Urinary bladder (tissue), 4 donors: ENCODE results near the gene C2orf49. TPM values are rescaled to one million over a fixed set of nuclear protein-coding genes. Genes with fewer than 3 reads are reported as not detected.

Experiments used
- DNase-seq: peaks from one replicate; pipeline ENCODE4 v3.0.0-alpha.2; 2015; ENCODE audit errors: extremely low spot score
- H3K27ac ChIP-seq: one replicate; pipeline ENCODE4 v1.5.1; 2013; ENCODE audit warnings: low read depth, mild to moderate bottlenecking, moderate library complexity
- H3K36me3 ChIP-seq: one replicate; pipeline ENCODE4 v1.6.1; 2013; ENCODE audit warnings: mild to moderate bottlenecking, moderate library complexity; ENCODE audit not compliant: insufficient read depth
- H3K4me1 ChIP-seq: one replicate; pipeline ENCODE4 v1.6.1; 2013; ENCODE audit warnings: mild to moderate bottlenecking, moderate library complexity; ENCODE audit not compliant: insufficient read depth
- H3K4me3 ChIP-seq: one replicate; pipeline ENCODE4 v1.5.1; 2013; ENCODE audit warnings: low read depth, low read length
- WGBS: extraction: QIAGEN DNeasy Blood & Tissue Kit; methylation state at CpG from one replicate; pipeline ENCODE4 v1.1.7; 2013; 5-methylcytosine and 5-hydroxymethylcytosine counted together
- polyA plus RNA-seq: library from polyadenylated mRNA; stranded (reverse); fragments of 200-250 nt; gene quantifications from one replicate; pipeline ENCODE4 v1.2.3, GENCODE V29; 2013
- total RNA-seq: library from RNA; depleted of rRNA; stranded (reverse); fragments of >200 nt; gene quantifications from one replicate; pipeline ENCODE4 v1.2.3, GENCODE V29; 2014
- donor health status: healthy with polysubstance abuse.
- donor health status: healthy.

Gene C2orf49
- total and polyA plus RNA-seq, 2 donors = 16.1 to 28.0 TPM

GRCh38 chr2:105361102-105361889 is 24.0 kb downstream of the C2orf49 start:
- no peak for DNase-seq
- no peak overlapping the region for H3K4me3 ChIP-seq
- H3K27ac ChIP-seq = no peak overlapping the region
- WGBS = 62% methylated on average over 11 of the region's 11 CpGs
- H3K4me1 ChIP-seq = no peaks in the 10 kb centered on the region
- no peaks in the 10 kb centered on the region for H3K36me3 ChIP-seq

GRCh38 chr2:105362862-105363591 is 25.7 kb downstream of the C2orf49 start:
- Histone ChIP-seq H3K4me1 (no peaks in the 10 kb centered on the region), H3K4me3 (no peak overlapping the region), H3K36me3 (peaks cover 2% of the 10 kb centered on the region), H3K27ac (no peak overlapping the region)
- WGBS = 52% methylated on average over 15 of the region's 15 CpGs
- no peak for DNase-seq

GRCh38 chr2:105364436-105365139 is 27.2 kb downstream of the C2orf49 start:
- 64% methylated on average over 5 of the region's 5 CpGs for WGBS
- Histone ChIP-seq H3K4me1 (peaks cover 2% of the 10 kb centered on the region), H3K27ac (no peak overlapping the region), H3K36me3 (peaks cover 2% of the 10 kb centered on the region), H3K4me3 (no peak overlapping the region)
- DNase-seq = no peak

DNA sequence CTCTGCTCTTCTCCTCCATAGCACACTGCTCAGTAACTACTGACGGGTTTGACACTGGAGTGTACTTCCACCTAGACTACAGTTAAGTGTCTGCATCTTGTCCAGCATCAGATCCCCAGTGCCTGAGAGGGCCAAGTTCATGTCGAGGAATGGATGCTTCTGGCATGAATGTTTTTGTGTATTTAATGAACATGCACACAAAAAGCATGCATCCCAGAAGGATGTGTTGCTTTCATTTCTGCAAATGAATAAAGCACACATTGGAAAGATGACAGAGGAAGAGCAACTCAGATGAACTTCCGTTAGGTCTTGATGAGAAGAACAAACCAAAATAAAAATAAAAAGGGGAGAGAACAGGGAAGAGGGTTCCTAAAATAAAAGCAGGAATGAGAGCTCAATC is 27.9 kb downstream of the C2orf49 start:
- Histone ChIP-seq H3K27ac (no peak overlapping the region), H3K36me3 (peaks cover 2% of the 10 kb centered on the region), H3K4me3 (no peak overlapping the region), H3K4me1 (peaks cover 2% of the 10 kb centered on the region)
- DNase-seq = no peak
- WGBS = 64% methylated on average over 3 of the region's 3 CpGs

- H3K4me1 ChIP-seq = peaks cover 2% of the 10 kb centered on the region
- H3K4me3 ChIP-seq = no peak overlapping the region
- no peak for DNase-seq
- H3K36me3 ChIP-seq = peaks cover 2% of the 10 kb centered on the region
- 56% methylated on average over 8 of the region's 8 CpGs for WGBS
- H3K27ac ChIP-seq = no peak overlapping the region
Observed at GRCh38 chr2:105368759-105369408, 31.5 kb downstream of the C2orf49 start.

- H3K4me1 ChIP-seq = peaks cover 4% of the 10 kb centered on the region
- DNase-seq = peak; percentile 76
- peaks cover 2% of the 10 kb centered on the region for H3K36me3 ChIP-seq
- H3K4me3 ChIP-seq = no peak overlapping the region
- WGBS = 45% methylated on average over 30 of the region's 30 CpGs
- H3K27ac ChIP-seq = no peak overlapping the region
Observed at GRCh38 chr2:105369777-105370690, 32.7 kb downstream of the C2orf49 start.

DNA sequence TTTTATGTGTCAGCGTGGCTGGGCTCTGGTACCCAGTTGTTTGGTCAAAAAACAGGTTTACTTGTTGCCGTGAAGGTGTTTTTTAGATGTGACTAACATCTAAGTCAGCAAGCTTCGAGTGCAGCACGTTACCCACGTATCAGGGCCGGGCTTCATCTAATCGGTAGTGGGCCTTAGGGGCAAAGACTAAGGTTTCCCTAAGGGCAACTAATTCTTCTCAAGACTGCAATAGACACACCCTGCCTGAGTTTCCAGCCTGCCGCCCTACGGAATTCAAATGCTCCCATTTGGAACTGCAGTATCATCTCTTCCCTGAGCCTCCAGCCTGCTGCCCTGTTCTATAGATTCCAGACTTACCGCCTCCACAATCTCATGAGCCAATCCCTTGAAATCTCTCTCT is 33.8 kb downstream of the C2orf49 start:
- 83% methylated on average over 10 of the region's 10 CpGs for WGBS
- Histone ChIP-seq H3K36me3 (peaks cover 2% of the 10 kb centered on the region), H3K27ac (no peak overlapping the region), H3K4me1 (peaks cover 4% of the 10 kb centered on the region), H3K4me3 (no peak overlapping the region)
- DNase-seq = no peak

GRCh38 chr2:105371810-105372209 is 34.5 kb downstream of the C2orf49 start:
- H3K36me3 ChIP-seq = peaks cover 2% of the 10 kb centered on the region
- H3K4me1 ChIP-seq = peaks cover 4% of the 10 kb centered on the region
- DNase-seq = no peak
- WGBS = 71% methylated on average over 4 of the region's 4 CpGs
- peak overlapping the region; percentile 56 for H3K27ac ChIP-seq
- H3K4me3 ChIP-seq = no peak overlapping the region

GRCh38 chr2:105373344-105373781 is 36.0 kb downstream of the C2orf49 start:
- no peak overlapping the region for H3K4me3 ChIP-seq
- peak overlapping the region; percentile 55 for H3K27ac ChIP-seq
- WGBS = 34% methylated on average over 9 of the region's 9 CpGs
- no peaks in the 10 kb centered on the region for H3K36me3 ChIP-seq
- H3K4me1 ChIP-seq = peaks cover 4% of the 10 kb centered on the region
- no peak for DNase-seq

DNA sequence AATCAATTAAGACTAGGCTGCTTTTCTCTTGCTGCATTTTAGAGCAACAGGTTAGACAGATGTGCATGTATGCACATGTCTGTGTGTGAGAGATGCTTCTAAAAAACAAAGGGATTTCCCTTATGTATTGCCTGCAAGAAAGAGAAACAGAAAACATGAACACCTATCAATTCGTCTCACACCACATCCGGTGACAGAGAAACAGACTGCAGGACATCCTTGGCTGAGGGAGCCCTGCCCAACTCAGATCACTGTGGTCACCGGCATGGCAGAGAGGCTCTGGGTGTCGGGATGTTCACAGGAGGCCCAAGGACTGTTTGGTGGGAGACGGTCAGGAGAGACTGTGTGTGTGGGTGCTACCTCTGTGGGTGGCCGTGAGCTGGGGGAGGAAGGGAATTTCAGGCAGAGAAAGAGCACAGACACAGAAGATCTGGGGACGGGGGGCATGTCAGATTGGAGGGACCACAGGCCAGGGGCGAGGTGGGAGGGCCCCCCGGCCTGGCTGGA is 36.6 kb downstream of the C2orf49 start:
- DNase-seq = no peak
- Histone ChIP-seq H3K36me3 (no peaks in the 10 kb centered on the region), H3K4me3 (no peak overlapping the region)

GRCh38 chr2:105375001-105375561 is 37.7 kb downstream of the C2orf49 start:
- 51% methylated on average over 15 of the region's 15 CpGs for WGBS
- Histone ChIP-seq H3K36me3 (no peaks in the 10 kb centered on the region), H3K4me3 (no peak overlapping the region), H3K4me1 (peaks cover 3% of the 10 kb centered on the region), H3K27ac (peak overlapping the region; percentile 96)
- no peak for DNase-seq

More for the DNA sequence above, 36.6 kb downstream of the C2orf49 start:
- WGBS = 65% methylated on average over 9 of the region's 9 CpGs
- Histone ChIP-seq H3K27ac (peak overlapping the region; percentile 96), H3K4me1 (peaks cover 4% of the 10 kb centered on the region)

- DNase-seq = no peak
- H3K4me3 ChIP-seq = no peak overlapping the region
- peaks cover 3% of the 10 kb centered on the region for H3K4me1 ChIP-seq
- 83% methylated on average over 11 of the region's 11 CpGs for WGBS
- peak overlapping the region; percentile 63 for H3K27ac ChIP-seq
- no peaks in the 10 kb centered on the region for H3K36me3 ChIP-seq
Observed at GRCh38 chr2:105376010-105376409, 38.7 kb downstream of the C2orf49 start.
